MCF 10A (cell line): ENCODE measurements around the gene RPS4Y1. TPM values are rescaled to one million over a fixed set of nuclear protein-coding genes. Genes with fewer than 3 reads are reported as not detected.

Source experiments
- BruUV-seq: library from RNA; stranded (reverse); fragments of 400-500 nt; replicated peaks from 2 replicates; lab custom pipeline; 2021; lab: Mats Ljungman, UMichigan
- CTCF ChIA-PET: fragments of 300-600 bp; sonication (Branson Sonifier 250); formaldehyde crosslinking; extraction: SDS; loops from one replicate; lab custom pipeline; 2021; ENCODE audit warnings: antibody characterized with exemption, inconsistent platforms; lab: Yijun Ruan, JAX
- POLR2A ChIA-PET: fragments of 300-600, 350-650 bp; sonication (Branson Sonifier 250); formaldehyde crosslinking; extraction: SDS; loops from one replicate; lab custom pipeline; 2020; ENCODE audit warnings: antibody characterized with exemption, inconsistent platforms; lab: Yijun Ruan, JAX
- DNase-seq: peaks from one replicate; pipeline ENCODE4 v3.0.0-alpha.2; 2018; ENCODE audit not compliant: unreplicated experiment
- H3K27ac Mint-ChIP-seq: one replicate; pipeline ENCODE4 v1.8.0; 2022; ENCODE audit warnings: mild to moderate bottlenecking, low read depth, mixed read lengths; ENCODE audit not compliant: unreplicated experiment
- H3K27me3 Mint-ChIP-seq: one replicate; pipeline ENCODE4 v1.8.0; 2022; ENCODE audit warnings: mixed read lengths; ENCODE audit not compliant: insufficient read depth, unreplicated experiment
- H3K36me3 Mint-ChIP-seq: one replicate; pipeline ENCODE4 v1.8.0; 2022; ENCODE audit warnings: mild to moderate bottlenecking, moderate library complexity, mixed read lengths; ENCODE audit not compliant: insufficient read depth, unreplicated experiment
- H3K4me1 Mint-ChIP-seq: one replicate; pipeline ENCODE4 v1.8.0; 2022; ENCODE audit warnings: mixed read lengths; ENCODE audit not compliant: insufficient read depth, unreplicated experiment
- H3K4me3 Mint-ChIP-seq: one replicate; pipeline ENCODE4 v1.8.0; 2022; ENCODE audit warnings: mild to moderate bottlenecking, moderate library complexity, mixed read lengths; ENCODE audit not compliant: unreplicated experiment
- H3K9me3 Mint-ChIP-seq: one replicate; pipeline ENCODE4 v1.8.0; 2022; ENCODE audit warnings: mixed read lengths; ENCODE audit not compliant: unreplicated experiment
- intact Hi-C: fragments of 100-400 bp; cut with micrococcal nuclease; formaldehyde crosslinking; loops from 2 replicates; pipeline ENCODE4 v1.14.1; 2022
- total RNA-seq: library from RNA; stranded (reverse); gene quantifications from 2 replicates; pipeline ENCODE4 v1.2.3, GENCODE V29; 2022
- TF ChIP-seq, protein P1 (sequence below): fragments of 200-600 bp; IDR thresholded peaks from one replicate; pipeline ENCODE4 v1.8.0; 2022; ENCODE audit warnings: antibody characterized with exemption, mild to moderate bottlenecking; ENCODE audit not compliant: unreplicated experiment

The RPS4Y1 gene
- total RNA-seq, 1 experiment from 2014 or later = not detected

DNA sequence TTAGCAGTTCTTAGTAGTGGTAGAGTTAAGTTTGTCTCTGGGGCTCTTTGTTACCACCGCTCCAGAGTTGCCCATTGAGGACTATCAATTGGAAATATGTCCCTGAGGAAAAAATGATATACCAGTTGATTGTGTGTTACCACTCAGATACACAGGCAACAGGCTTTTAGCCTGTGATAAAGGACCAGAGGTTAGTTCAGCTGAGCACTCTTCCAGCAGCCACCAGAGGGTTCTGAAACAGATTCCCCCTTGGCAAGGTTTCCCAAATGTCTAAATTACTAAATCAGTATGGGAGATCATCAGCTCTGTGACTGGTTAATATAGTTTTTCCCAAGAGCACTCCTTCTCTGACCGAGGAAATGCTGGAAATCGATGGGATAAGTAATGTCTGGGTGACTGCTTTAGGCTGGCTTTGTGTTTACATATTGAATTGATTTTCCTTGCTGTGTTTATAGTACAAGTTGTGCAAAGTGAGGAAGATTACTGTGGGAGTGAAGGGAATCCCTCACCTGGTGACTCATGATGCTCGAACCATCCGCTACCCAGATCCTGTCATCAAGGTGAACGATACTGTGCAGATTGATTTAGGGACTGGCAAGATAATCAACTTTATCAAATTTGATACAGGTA is 12.9 kb downstream of the RPS4Y1 start:
- Mint-ChIP-seq H3K9me3 (no peaks in the 10 kb centered on the region), H3K27me3 (no peaks in the 10 kb centered on the region), H3K4me1 (no peaks in the 10 kb centered on the region), H3K4me3 (no peak overlapping the region), H3K27ac (no peak overlapping the region), H3K36me3 (no peaks in the 10 kb centered on the region)
- intact Hi-C loops = no loop called here
- DNase-seq = no peak
- ChIA-PET POLR2A (no interaction called here), CTCF (no interaction called here)
- no TSS peak for BruUV-seq
- TF ChIP-seq, protein P1, sequence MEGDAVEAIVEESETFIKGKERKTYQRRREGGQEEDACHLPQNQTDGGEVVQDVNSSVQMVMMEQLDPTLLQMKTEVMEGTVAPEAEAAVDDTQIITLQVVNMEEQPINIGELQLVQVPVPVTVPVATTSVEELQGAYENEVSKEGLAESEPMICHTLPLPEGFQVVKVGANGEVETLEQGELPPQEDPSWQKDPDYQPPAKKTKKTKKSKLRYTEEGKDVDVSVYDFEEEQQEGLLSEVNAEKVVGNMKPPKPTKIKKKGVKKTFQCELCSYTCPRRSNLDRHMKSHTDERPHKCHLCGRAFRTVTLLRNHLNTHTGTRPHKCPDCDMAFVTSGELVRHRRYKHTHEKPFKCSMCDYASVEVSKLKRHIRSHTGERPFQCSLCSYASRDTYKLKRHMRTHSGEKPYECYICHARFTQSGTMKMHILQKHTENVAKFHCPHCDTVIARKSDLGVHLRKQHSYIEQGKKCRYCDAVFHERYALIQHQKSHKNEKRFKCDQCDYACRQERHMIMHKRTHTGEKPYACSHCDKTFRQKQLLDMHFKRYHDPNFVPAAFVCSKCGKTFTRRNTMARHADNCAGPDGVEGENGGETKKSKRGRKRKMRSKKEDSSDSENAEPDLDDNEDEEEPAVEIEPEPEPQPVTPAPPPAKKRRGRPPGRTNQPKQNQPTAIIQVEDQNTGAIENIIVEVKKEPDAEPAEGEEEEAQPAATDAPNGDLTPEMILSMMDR = no peak

DNA sequence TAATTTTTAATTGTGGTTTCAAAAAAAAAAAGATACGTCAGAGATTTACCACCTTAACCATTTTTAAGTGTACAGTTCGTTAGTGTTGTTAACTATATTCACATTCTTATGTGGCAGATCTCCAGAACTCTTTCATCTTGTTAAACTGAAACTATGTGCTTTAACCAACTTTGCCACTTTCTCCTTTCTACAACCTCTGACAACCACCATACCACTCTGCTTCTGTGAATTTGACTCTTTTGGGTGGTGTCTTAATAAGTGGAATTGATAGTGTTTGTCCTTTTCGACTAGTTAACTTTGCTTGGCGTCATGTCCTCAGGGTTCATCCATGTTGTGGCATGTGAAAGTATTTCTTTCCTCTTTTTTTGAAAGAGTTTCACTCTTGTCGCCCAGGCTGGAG is 15.7 kb downstream of the RPS4Y1 start:
- no peaks in the 10 kb centered on the region for H3K4me1 Mint-ChIP-seq
- TF ChIP-seq, protein P1 = no peak
- H3K27ac Mint-ChIP-seq = no peak overlapping the region
- no peak for DNase-seq
- intact Hi-C loops = no loop called here
- no peak overlapping the region for H3K4me3 Mint-ChIP-seq
- H3K27me3 Mint-ChIP-seq = no peaks in the 10 kb centered on the region
- no peaks in the 10 kb centered on the region for H3K9me3 Mint-ChIP-seq
- POLR2A ChIA-PET = no interaction called here
- BruUV-seq = no TSS peak
- H3K36me3 Mint-ChIP-seq = no peaks in the 10 kb centered on the region
- CTCF ChIA-PET = no interaction called here

DNA sequence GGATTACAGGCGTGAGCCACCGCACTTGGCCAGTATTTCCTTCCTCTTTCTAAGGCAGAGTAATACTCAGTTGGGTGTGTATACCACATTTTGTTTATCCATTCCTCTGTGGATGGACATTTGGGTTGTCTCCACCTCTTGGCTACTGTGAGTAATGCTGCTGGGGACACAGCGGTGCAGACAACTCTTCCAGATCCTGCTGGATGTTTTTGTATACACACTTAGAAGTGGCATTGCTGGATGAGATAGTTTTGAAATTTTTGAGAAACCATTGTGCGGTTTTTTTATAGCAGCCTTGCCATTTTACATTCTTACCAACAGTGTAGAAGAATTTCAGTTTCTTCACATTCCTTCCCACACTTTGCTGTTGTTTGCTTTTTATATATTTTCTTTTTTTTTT is 16.3 kb downstream of the RPS4Y1 start:
- Mint-ChIP-seq H3K4me1 (no peaks in the 10 kb centered on the region), H3K9me3 (no peaks in the 10 kb centered on the region), H3K36me3 (no peaks in the 10 kb centered on the region), H3K27me3 (no peaks in the 10 kb centered on the region), H3K27ac (no peak overlapping the region), H3K4me3 (no peak overlapping the region)
- ChIA-PET POLR2A (no interaction called here), CTCF (no interaction called here)
- intact Hi-C loops = no loop called here
- TF ChIP-seq, protein P1 = no peak
- DNase-seq = no peak
- BruUV-seq = no TSS peak

DNA sequence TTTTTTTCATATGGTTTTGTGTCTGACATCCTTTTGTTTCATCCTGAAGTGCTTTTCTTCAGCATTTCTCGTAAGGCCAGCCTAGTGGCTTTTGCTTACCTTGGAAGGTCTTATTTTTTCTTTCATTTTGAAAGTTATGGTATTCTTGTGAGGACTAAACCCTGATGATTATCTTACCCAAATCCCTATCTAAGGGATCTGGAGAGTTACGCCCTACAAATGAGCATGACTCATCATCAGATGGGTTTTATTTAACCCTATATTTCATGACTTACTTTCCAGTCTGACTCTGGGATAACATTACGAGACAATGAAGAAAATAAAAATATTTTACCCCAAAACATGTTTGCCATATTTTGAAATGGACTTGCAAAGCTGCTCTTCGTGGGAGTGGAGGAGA is 18.4 kb downstream of the RPS4Y1 start:
- ChIA-PET POLR2A (no interaction called here), CTCF (no interaction called here)
- Mint-ChIP-seq H3K9me3 (no peaks in the 10 kb centered on the region), H3K27ac (no peak overlapping the region), H3K4me1 (no peaks in the 10 kb centered on the region), H3K36me3 (no peaks in the 10 kb centered on the region), H3K4me3 (no peak overlapping the region), H3K27me3 (no peaks in the 10 kb centered on the region)
- no TSS peak for BruUV-seq
- TF ChIP-seq, protein P1 = no peak
- no peak for DNase-seq
- intact Hi-C loops = no loop called here
